HFFc6 (cell line): Measurements from ENCODE around the gene FCN1. TPM values are rescaled to one million over a fixed set of nuclear protein-coding genes. Genes with fewer than 3 reads are reported as not detected.

Experiments used
- DNase-seq: peaks from one replicate; pipeline ENCODE4 v3.0.0-alpha.2; 2018
- H3K27ac Mint-ChIP-seq: 2 replicates; pipeline ENCODE4 v1.8.0; 2020; ENCODE audit warnings: mild to moderate bottlenecking, mixed read lengths
- H3K27me3 Mint-ChIP-seq: 2 replicates; pipeline ENCODE4 v1.8.0; 2021; ENCODE audit warnings: mild to moderate bottlenecking, moderate library complexity, mixed read lengths; ENCODE audit not compliant: insufficient read depth
- H3K36me3 Mint-ChIP-seq: 2 replicates; pipeline ENCODE4 v1.8.0; 2021; ENCODE audit warnings: low read depth, mixed read lengths
- H3K4me1 Mint-ChIP-seq: 2 replicates; pipeline ENCODE4 v1.8.0; 2020; ENCODE audit warnings: low read depth, mixed read lengths
- H3K4me3 Mint-ChIP-seq: 2 replicates; pipeline ENCODE4 v1.8.0; 2020; ENCODE audit warnings: mild to moderate bottlenecking, moderate library complexity, mixed read lengths
- H3K9me3 Mint-ChIP-seq: 2 replicates; pipeline ENCODE4 v1.8.0; 2020; ENCODE audit warnings: mild to moderate bottlenecking, mixed read lengths
- CTCF ChIP-seq: fragments of 200-600 bp; sonication (generic); IDR thresholded peaks from 2 replicates; pipeline ENCODE4 v1.5.0; 2021; ENCODE audit warnings: antibody characterized with exemption, mild to moderate bottlenecking
- total RNA-seq, 6 experiments: library from RNA; stranded (reverse); fragmentation: NEBNext Ultra II Directional; extraction: Animal tissue kit (Norgen Biotek cat#: 25700); gene quantifications; 2 replicates in 1 of 6; 3 replicates in 5 of 6; pipeline ENCODE4 v1.2.3, GENCODE V29; 2021

Gene FCN1
- total RNA-seq, 6 experiments from 2014 or later, result not detected

DNA sequence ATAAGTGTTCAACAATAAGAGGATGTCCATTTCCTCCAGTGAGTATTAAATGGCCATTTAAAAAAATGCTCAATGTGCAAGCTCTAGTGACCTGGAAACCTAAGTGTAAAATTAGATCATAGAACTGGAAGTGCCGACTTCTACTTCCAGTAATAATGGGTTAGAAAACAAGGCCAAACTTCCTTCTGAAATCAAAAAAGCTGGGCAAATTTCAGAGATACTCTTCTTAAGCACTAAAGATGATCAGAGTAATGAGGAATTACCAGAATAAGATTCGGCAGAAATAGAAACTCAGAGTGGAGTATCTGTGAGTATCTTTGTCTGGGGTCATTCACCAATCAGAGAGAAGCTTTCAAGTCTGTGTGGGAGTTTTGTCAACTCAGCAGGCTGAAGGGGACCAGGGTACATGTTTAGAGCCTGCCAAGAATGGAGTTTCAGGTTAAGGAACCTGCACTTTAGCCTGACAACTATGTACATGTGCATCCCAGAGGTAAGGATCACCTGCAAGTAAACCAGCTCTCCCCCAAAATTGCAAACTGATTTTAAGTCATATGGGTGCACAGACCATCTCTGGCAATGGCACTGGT is 20.0 kb downstream of the FCN1 start:
- Mint-ChIP-seq H3K27ac (no peak overlapping the region), H3K4me1 (peaks cover 21% of the 10 kb centered on the region), H3K36me3 (no peaks in the 10 kb centered on the region), H3K27me3 (peaks cover 3% of the 10 kb centered on the region), H3K4me3 (no peak overlapping the region), H3K9me3 (peaks cover 5% of the 10 kb centered on the region)
- no peak for DNase-seq
- no peak for TF ChIP-seq CTCF

DNA sequence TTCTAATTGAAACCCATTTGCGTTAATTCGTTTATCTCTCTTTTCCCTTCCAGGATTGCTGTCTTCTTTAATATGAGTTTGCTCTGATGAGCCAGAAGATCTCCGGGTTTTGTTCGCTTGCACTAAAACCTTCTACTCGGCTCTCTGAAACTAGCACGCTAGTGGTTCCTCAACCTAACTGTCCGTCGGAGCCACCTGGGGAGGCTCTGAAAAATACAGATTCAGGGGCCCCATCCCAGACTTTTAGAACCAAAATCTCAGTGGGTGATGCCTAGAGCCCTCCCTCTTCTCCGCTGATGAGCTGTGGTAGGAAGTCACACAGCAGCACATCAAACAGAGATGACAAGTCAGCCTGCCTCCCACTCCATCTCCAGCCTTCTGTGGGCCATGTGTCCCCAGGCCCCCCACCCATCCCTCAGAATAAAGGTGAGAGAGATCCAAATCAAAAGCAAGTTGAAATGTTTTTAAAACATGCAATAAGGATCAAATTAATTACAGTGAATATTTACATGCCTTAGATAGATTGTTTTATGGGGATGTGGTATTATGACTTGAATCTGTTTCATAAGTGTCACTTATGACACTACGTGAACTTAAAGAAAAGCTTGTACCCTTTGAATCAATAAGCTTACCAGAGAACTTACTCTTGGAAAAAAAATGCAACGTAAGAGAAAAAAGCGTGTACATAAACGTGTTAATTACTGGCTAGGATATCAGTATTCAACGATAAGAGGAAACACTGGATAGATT is 20.7 kb downstream of the FCN1 start:
- H3K9me3 Mint-ChIP-seq, result peaks cover 5% of the 10 kb centered on the region
- H3K36me3 Mint-ChIP-seq, result no peaks in the 10 kb centered on the region
- no peak overlapping the region for H3K27ac Mint-ChIP-seq
- H3K4me1 Mint-ChIP-seq, result peaks cover 21% of the 10 kb centered on the region
- no peak overlapping the region for H3K4me3 Mint-ChIP-seq
- peaks cover 5% of the 10 kb centered on the region for H3K27me3 Mint-ChIP-seq
- DNase-seq, result no peak
- TF ChIP-seq CTCF, result no peak

DNA sequence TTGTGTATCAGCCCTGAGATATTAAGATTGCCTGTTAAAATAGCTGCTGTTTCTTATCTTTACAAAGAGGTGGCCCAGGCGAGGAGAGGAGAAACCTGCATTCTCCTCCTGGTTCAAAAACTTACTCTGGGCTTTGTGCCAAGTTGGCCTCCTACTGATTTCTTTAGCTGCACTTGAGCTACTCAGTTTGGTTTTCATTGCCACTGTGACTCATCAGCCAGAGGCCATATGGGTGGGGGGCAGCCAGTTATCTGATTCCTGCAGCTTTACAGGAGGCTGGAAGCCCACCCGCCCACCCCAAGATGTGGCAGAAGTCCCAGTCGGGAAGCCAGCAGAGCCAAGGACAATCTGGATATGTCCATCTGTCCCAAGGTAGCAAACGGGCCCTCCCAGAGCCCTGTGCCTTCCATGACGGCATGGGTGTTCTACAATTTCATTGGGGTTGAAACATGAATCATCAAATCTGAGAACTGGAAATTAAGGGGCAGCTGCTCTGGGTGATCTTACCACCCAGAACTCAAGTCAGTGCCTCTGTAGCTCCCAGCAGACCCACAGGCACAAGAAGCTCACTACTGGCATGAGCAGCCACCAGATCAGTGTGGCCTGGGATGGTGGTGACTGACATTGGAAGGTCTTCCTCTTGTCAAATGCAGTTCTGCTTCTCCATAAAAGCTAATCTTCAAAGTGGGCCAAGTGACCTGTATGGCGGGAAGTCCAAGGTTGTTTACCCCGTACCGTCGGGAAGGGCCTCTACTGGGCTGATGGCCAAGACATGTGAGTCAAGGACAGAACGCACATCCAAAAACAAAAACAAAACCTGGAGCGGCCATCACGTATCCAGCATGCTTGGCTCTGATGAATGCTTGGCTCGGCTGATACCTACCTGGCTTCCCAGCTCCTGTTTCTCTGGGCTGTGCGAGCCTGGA is 21.5 kb downstream of the FCN1 start:
- TF ChIP-seq CTCF, result no peak
- peaks cover 12% of the 10 kb centered on the region for H3K27me3 Mint-ChIP-seq
- H3K36me3 Mint-ChIP-seq, result no peaks in the 10 kb centered on the region
- peaks cover 5% of the 10 kb centered on the region for H3K9me3 Mint-ChIP-seq
- no peak overlapping the region for H3K27ac Mint-ChIP-seq
- peaks cover 21% of the 10 kb centered on the region for H3K4me1 Mint-ChIP-seq
- H3K4me3 Mint-ChIP-seq, result no peak overlapping the region
- DNase-seq, result peak; percentile 57

- H3K4me3 Mint-ChIP-seq, result no peak overlapping the region
Measured at GRCh38 chr9:134895567-134895907, 22.2 kb downstream of the FCN1 start.

More at GRCh38 chr9:134895567-134895907, 22.2 kb downstream of the FCN1 start:
- TF ChIP-seq CTCF, result no peak
- Mint-ChIP-seq H3K27me3 (peaks cover 12% of the 10 kb centered on the region), H3K4me1 (peaks cover 21% of the 10 kb centered on the region), H3K9me3 (peaks cover 5% of the 10 kb centered on the region), H3K36me3 (no peaks in the 10 kb centered on the region), H3K27ac (no peak overlapping the region)
- no peak for DNase-seq
